Hepatocyte (in vitro differentiated cells): ENCODE data around the gene CAMKMT. TPM values are rescaled to one million over a fixed set of nuclear protein-coding genes. Genes with fewer than 3 reads are reported as not detected.

ENCODE experiments used
- DNase-seq: peaks from one replicate; pipeline ENCODE4 v3.0.0-alpha.2; 2016; ENCODE audit warnings: low spot score
- H2AFZ ChIP-seq: fragments of 200-600 bp; sonication (generic); 2 replicates; pipeline ENCODE4 v1.6.0; 2016; ENCODE audit warnings: antibody characterized with exemption, mild to moderate bottlenecking
- H3K27ac ChIP-seq: fragments of 200-600 bp; sonication (generic); 2 replicates; pipeline ENCODE4 v1.5.1; 2016; ENCODE audit warnings: mild to moderate bottlenecking
- H3K27me3 ChIP-seq: fragments of 200-600 bp; sonication (generic); 2 replicates; pipeline ENCODE4 v1.6.1; 2016
- H3K36me3 ChIP-seq: fragments of 200-600 bp; sonication (generic); replicated peaks from 2 replicates; pipeline ENCODE4 v1.5.1; 2016; ENCODE audit warnings: low read depth; ENCODE audit not compliant: insufficient read depth
- H3K4me1 ChIP-seq: fragments of 200-600 bp; sonication (generic); 2 replicates; pipeline ENCODE4 v1.5.1; 2016; ENCODE audit warnings: mild to moderate bottlenecking, moderate library complexity; ENCODE audit not compliant: insufficient read depth
- H3K4me2 ChIP-seq: fragments of 200-600 bp; sonication (generic); 2 replicates; pipeline ENCODE4 v1.6.0; 2016
- H3K4me3 ChIP-seq: fragments of 200-600 bp; sonication (generic); 2 replicates; pipeline ENCODE4 v1.5.1; 2016; ENCODE audit warnings: mild to moderate bottlenecking
- H3K79me2 ChIP-seq: fragments of 200-600 bp; sonication (generic); 2 replicates; pipeline ENCODE4 v1.6.0; 2017; ENCODE audit warnings: mild to moderate bottlenecking
- H3K9me2 ChIP-seq: fragments of 200-600 bp; sonication (generic); replicated peaks from 2 replicates; pipeline ENCODE4 v1.6.0; 2017; ENCODE audit warnings: mild to moderate bottlenecking; ENCODE audit not compliant: insufficient read depth
- H3K9me3 ChIP-seq: fragments of 200-600 bp; sonication (generic); 2 replicates; pipeline ENCODE4 v1.5.1; 2016; ENCODE audit warnings: low read depth, mild to moderate bottlenecking
- H4K20me1 ChIP-seq: fragments of 200-600 bp; sonication (generic); 2 replicates; pipeline ENCODE4 v1.6.0; 2016; ENCODE audit warnings: mild to moderate bottlenecking; ENCODE audit not compliant: insufficient read depth, poor library complexity, severe bottlenecking
- CTCF ChIP-seq: fragments of 200-600 bp; sonication (generic); IDR thresholded peaks from 2 replicates; pipeline ENCODE4 v1.5.1; 2016; ENCODE audit warnings: antibody characterized with exemption, mild to moderate bottlenecking; ENCODE audit not compliant: poor library complexity
- EZH2 ChIP-seq: fragments of 200-600 bp; sonication (generic); IDR thresholded peaks from 2 replicates; pipeline ENCODE4 v1.6.1; 2016; ENCODE audit warnings: antibody characterized with exemption, mild to moderate bottlenecking, borderline replicate concordance
- EZH2phosphoT487 ChIP-seq: fragments of 200-600 bp; sonication (generic); IDR thresholded peaks from one replicate; pipeline ENCODE4 v1.6.1; 2018; ENCODE audit warnings: antibody characterized with exemption, mild to moderate bottlenecking, low read depth, moderate library complexity; ENCODE audit not compliant: unreplicated experiment, severe bottlenecking
- WGBS: methylation state at CpG from one replicate; pipeline ENCODE4 v1.1.6; 2016; ENCODE audit warnings: low lambda C conversion rate; ENCODE audit errors: missing lambda C conversion rate; 5-methylcytosine and 5-hydroxymethylcytosine counted together
- polyA plus RNA-seq: library from polyadenylated mRNA; unstranded; fragments of >200 nt; fragmentation: Nextera tagmentation; extraction: Ambion mirVana; gene quantifications from 2 replicates; pipeline ENCODE4 v1.2.1, GENCODE V29; 2016
- total RNA-seq: library from RNA; depleted of rRNA; stranded (reverse); fragments of >200 nt; gene quantifications from 2 replicates; pipeline ENCODE4 v1.2.3, GENCODE V29; 2014

CAMKMT gene
- total and polyA plus RNA-seq, 2 experiments from 2014 or later = 10.3 to 12.7 TPM

DNA sequence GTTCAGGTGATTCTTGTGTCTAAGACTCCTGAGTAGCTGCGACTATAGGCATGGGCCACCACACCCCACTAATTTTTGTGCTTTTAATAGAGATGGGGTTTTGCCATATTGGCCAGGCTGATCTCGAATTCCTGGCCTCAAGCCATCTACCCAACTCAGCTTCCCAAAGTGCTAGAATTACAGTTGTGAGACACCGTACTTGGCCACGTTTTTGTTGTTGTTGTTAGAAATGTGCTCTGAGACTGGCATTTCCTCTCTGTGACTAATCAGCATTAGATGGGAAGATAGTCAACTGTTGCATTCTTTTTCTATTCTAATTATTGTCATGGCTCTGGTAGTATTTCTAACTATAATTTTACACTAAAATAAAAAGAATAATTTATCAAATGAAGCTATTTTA lies 191.7 kb downstream of the CAMKMT start:
- no peaks in the 10 kb centered on the region for H3K9me3 ChIP-seq
- no peaks in the 10 kb centered on the region for H3K27me3 ChIP-seq
- no peaks in the 10 kb centered on the region for H3K4me1 ChIP-seq
- H3K79me2 ChIP-seq = no peaks in the 10 kb centered on the region
- no peak overlapping the region for H3K4me2 ChIP-seq
- no peaks in the 10 kb centered on the region for H3K36me3 ChIP-seq
- no peak overlapping the region for H3K27ac ChIP-seq
- H3K4me3 ChIP-seq = no peak overlapping the region
- TF ChIP-seq EZH2 (no peak), EZH2phosphoT487 (no peak), CTCF (no peak)
- H4K20me1 ChIP-seq = no peaks in the 10 kb centered on the region
- H2AFZ ChIP-seq = no peak overlapping the region
- no peaks in the 10 kb centered on the region for H3K9me2 ChIP-seq
- WGBS = 87% methylated on average over 4 of the region's 4 CpGs
- DNase-seq = no peak

- Histone ChIP-seq H4K20me1 (no peaks in the 10 kb centered on the region), H3K79me2 (no peaks in the 10 kb centered on the region), H3K27me3 (no peaks in the 10 kb centered on the region), H3K4me1 (no peaks in the 10 kb centered on the region), H3K9me3 (no peaks in the 10 kb centered on the region), H3K4me3 (no peak overlapping the region), H3K4me2 (no peak overlapping the region), H3K27ac (no peak overlapping the region), H3K9me2 (no peaks in the 10 kb centered on the region), H2AFZ (no peak overlapping the region), H3K36me3 (no peaks in the 10 kb centered on the region)
- no peak for TF ChIP-seq EZH2phosphoT487
- TF ChIP-seq CTCF = no peak
- no peak for TF ChIP-seq EZH2
- DNase-seq = no peak
These were observed 194.0 kb downstream of the CAMKMT start for GRCh38 chr2:44555700-44556099.

- no peak overlapping the region for H3K4me3 ChIP-seq
- no peaks in the 10 kb centered on the region for H3K36me3 ChIP-seq
- DNase-seq = no peak
- H4K20me1 ChIP-seq = no peaks in the 10 kb centered on the region
- no peaks in the 10 kb centered on the region for H3K27me3 ChIP-seq
- no peaks in the 10 kb centered on the region for H3K9me2 ChIP-seq
- H3K4me1 ChIP-seq = no peaks in the 10 kb centered on the region
- 95% methylated on average over 1 of the region's 1 CpG for WGBS
- H3K9me3 ChIP-seq = no peaks in the 10 kb centered on the region
- no peaks in the 10 kb centered on the region for H3K79me2 ChIP-seq
- H3K4me2 ChIP-seq = no peak overlapping the region
- no peak overlapping the region for H3K27ac ChIP-seq
- no peak overlapping the region for H2AFZ ChIP-seq
- TF ChIP-seq EZH2phosphoT487 = no peak
- no peak for TF ChIP-seq EZH2
- no peak for TF ChIP-seq CTCF
These were observed 197.4 kb downstream of the CAMKMT start for GRCh38 chr2:44559108-44559507.

DNA sequence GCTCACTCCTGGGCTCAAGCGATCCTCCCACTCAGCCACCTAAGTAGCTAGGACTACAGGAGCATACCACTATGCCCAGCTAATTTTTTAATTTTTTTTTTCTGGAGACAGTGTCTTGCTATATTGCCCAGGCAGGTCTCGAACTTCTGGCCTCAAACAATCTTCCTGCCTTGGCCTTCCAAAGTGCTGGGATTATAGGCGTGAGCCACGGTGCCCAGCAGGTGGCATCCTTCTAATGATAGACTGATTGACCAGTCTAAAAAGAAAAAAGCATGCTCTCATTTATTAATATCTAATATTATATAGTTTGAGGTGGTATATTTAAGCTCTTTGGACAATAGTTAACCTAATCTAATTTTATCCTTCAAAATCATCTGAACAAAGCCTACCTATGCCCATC lies 198.6 kb downstream of the CAMKMT start:
- Histone ChIP-seq H3K9me3 (no peaks in the 10 kb centered on the region), H3K79me2 (no peaks in the 10 kb centered on the region), H2AFZ (no peak overlapping the region), H3K27me3 (no peaks in the 10 kb centered on the region), H3K4me2 (no peak overlapping the region), H3K9me2 (no peaks in the 10 kb centered on the region), H3K27ac (no peak overlapping the region), H3K4me1 (no peaks in the 10 kb centered on the region), H3K36me3 (no peaks in the 10 kb centered on the region), H3K4me3 (no peak overlapping the region), H4K20me1 (no peaks in the 10 kb centered on the region)
- whole genome bisulfite sequencing = 84% methylated on average over 4 of the region's 4 CpGs
- no peak for TF ChIP-seq EZH2
- TF ChIP-seq CTCF = peak; percentile 19
- DNase-seq = no peak
